ENCODE data around the gene TNP2.

TNP2 gene

DNA sequence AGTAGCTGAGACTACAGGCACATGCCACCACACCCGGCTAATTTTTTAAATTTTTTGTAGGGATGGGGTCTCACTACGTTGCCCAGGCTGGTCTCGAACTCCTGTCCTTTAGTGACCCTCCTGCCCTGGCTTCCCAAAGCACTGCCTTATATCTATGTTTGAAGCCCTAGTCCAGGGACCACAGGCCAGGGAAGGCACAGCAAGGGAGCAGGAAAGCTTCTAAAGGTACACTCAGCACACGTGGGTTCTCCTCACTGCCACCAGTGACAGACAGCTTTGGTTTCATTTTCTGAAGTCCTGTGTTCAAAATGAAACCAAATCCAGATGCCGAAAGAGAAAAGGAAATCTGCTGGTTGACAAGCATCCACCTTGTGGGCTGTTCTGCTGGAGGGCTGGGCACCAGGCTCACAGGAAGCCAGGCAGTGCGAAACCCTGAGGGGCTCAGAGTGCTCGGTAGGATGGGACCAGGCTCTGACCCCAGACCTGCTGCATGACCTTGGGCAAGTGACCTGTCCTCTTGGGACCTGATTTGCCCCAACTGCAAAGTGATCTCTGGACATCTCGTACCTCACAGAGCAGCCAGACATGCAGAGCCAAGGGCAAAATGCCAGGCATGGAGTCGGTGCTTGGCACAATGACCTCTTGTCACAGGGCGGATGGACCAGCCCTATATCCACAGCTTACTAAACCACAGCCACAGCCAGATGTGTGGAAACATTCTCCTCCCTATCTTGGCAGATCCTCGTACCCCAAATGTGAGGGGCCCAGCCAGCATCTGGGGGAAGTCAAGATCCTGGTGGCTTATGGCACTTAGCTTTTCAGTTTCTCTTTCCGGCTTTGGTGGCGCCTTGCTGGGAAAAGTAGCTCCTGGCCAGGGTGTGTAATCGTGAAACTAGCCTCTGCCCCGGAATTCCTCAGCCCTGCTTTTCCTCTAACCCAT lies 10.3 kb downstream of the TNP2 start:
- peak in 51 of 56 donors; percentile 7 to 78 (median 42) for DNase-seq

GRCh38 chr16:11257131-11257938 lies 11.8 kb downstream of the TNP2 start:
- peak in 51 of 56 donors; percentile 12 to 79 (median 49) for DNase-seq

DNA sequence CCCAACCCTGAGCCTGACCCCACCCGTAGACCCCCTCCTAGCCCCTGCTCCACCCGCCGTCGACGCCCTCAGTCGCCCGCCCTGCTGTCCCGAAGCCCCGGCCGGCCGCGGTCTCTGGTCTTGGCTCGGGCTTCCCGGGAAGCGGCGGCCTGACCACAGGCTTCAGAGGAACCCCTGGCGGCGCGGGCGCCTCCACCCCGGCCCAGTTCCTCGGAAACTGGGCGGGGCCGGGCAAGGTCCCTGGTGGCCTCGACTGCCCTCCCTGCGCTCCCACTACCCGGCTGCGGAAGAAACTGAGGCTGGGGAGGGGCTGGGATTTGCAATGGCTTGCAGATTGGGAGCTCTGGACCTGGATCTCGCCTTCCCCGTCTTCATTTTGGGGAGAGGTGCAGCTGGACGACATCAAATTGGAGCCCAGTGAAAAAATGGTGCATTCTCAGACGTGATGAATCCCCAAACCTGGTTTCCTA lies 12.4 kb downstream of the TNP2 start:
- peak in 22 of 56 donors; percentile 24 to 59 (median 36) for DNase-seq

GRCh38 chr16:11255737-11256660 lies 13.1 kb downstream of the TNP2 start, which contains the start of gene SOCS1:
Gene SOCS1 (minus strand): TSS chr16:11256204. CDS start chr16:11255478, 726 bp downstream.
- peak in 53 of 56 donors; percentile 19 to 88 (median 71) for DNase-seq

DNA sequence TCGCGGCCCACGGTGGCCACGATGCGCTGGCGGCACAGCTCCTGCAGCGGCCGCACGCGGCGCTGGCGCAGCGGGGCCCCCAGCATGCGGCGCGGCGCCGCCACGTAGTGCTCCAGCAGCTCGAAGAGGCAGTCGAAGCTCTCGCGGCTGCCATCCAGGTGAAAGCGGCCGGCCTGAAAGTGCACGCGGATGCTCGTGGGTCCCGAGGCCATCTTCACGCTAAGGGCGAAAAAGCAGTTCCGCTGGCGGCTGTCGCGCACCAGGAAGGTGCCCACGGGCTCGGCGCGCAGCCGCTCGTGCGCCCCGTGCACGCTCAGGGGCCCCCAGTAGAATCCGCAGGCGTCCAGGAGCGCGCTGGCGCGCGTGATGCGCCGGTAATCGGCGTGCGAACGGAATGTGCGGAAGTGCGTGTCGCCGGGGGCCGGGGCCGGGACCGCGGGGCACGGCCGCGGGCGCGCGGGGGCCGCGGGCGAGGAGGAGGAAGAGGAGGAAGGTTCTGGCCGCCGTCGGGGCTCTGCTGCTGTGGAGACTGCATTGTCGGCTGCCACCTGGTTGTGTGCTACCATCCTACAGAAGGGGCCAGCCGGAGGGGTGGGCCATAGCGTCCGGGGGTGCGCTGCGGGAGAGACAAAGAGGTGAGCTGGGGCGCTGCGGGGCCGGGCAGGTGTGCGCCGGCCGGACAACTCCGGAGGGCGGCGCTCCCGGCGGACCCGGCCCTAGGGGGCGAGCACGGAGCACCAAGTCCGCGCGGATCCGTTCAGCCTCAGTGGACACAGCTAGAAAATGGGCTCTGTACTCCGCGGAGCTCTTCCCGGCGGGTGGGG lies 14.0 kb downstream of the TNP2 start:
- DNase-seq: peak in 13 of 56 donors; percentile 3 to 52 (median 27)

- no peak for DNase-seq
These were observed 14.9 kb downstream of the TNP2 start for GRCh38 chr16:11253995-11254912.

DNA sequence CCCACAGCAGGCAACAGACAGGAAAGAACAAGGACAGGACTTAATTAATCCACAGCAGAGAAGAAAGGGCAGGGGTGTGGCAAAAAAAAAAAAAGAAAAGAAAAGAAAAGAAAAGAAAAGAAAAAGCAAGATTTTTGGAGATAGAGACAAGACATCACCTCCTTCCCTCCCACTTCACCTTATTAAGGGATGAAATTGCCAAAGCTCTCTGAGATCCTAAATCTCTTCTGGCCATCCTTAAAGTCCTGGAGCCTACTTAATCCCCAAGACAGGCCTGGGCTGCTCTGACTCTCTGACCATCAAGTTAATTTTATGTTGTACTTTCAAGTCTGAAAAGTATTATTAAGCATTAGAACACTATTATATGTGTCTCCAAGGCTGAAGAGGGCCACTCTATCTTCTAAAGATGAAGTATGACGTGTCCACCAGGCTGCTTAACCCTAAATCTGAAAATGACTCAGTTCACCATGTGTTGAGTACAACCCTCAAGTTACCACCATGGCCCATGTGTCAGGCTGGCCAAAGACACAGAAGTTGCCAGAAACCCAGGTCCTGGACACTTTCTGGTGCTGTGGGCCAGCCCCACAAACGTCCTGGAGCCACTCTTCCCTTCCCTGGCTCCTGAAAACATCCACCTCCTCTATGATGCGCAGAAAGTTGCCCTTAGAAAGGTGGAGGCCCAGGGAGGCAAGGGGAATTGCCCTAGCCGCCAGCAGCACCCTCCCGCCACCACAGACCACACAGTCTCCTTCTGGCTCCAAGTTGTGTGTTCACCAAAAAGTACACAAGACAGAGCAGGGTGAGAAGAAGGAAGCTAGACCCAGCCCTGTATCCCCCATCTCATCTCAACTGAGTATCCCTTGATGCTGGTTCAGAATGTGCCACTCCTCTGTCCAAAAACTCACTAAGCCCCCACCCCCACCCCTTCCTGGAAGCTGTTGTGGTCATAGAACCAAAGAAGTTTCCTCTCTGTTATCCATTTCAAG lies 15.8 kb downstream of the TNP2 start:
- DNase-seq: no peak

DNA sequence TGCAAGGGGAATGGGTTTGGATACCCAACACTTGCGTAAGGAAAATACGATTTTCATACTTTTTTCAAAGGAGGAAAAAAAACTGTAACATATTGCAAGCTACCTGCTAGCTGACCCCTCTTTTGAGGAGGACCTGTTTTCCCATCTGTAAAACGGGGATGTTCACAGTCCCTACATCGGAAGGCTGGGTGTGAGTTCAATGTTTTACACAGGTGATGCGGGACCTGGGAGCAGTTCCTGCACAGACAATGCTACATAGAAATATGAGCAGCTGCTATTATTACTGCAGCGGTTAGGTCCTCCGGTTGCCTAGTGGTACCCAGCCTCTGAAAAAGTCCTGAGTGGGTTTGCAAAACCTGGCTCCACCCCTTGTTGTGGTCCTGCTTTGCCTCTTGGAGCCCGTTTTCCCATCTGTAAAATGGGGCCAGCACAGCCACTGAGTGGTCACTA lies 16.6 kb downstream of the TNP2 start:
- DNase-seq: no peak

GRCh38 chr16:11251525-11252481 lies 17.3 kb downstream of the TNP2 start:
- DNase-seq: peak in 5 of 56 donors; percentile 7 to 41 (median 12)

DNA sequence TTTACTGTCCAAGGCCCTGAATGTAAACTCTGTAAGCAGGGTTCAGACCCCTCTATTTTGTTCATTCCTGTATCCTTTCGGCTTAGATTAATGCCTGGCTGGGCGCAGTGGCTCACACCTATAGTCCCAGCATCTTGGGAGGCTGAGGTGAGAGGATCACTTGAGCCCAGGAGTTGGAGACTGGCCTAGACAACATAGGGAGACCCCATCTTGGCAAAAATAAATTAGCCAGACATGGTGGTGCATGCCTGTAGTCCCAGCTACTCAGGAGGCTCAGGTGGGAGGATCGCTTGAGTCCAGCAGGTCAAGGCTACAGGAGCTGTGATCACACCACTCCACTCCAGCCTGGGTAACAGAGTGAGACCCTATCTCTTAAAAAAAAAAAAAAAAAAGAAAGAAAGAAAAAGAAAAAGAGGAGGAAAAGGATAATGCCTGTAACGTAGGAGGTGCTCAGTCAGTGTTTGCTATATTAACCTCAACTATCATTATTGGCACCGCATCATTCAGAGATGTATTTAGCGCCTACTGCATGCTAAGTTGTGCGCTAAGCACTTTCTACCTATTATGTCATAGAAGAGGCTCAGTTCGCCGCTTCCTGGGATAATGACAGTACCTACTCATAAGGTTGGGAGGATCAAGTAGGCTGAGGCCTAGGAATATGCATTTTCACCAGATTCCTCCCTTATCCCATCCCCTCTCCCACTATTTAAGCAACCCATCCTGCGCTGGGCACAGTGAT lies 18.2 kb downstream of the TNP2 start:
- no peak for DNase-seq

DNA sequence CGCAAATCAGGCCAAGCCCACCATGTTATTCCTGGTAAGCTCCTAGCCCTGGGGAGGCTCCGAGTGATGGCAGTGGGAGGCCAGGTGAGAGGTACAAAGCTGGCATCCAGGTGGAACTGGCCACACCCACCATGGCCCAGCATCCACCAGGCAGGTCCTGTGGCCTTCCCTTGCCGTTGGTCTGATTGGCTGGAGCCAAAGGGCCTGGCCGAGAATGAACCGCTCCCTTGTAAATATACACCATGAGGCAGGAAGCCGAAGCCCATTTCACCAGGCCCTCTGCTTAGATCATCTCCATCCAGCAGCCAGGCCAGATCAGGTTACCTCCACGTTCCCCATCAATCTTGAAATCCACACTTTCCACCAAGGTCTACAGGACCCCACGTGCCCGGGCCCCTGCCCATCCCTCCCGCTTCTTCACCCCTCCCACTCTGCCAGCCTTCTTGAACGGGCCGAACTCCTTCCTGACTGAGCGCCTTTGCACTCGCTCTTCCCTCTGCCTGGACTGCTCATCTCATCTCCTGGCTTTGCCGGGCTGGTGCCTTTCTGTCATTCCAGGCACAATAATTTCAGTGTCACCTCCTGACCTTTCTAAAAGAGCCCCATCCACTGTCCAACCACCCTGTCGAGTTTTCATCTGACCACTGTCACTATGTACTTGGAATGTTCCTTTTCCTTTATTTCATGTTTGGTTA lies 18.9 kb downstream of the TNP2 start:
- DNase-seq: no peak

DNA sequence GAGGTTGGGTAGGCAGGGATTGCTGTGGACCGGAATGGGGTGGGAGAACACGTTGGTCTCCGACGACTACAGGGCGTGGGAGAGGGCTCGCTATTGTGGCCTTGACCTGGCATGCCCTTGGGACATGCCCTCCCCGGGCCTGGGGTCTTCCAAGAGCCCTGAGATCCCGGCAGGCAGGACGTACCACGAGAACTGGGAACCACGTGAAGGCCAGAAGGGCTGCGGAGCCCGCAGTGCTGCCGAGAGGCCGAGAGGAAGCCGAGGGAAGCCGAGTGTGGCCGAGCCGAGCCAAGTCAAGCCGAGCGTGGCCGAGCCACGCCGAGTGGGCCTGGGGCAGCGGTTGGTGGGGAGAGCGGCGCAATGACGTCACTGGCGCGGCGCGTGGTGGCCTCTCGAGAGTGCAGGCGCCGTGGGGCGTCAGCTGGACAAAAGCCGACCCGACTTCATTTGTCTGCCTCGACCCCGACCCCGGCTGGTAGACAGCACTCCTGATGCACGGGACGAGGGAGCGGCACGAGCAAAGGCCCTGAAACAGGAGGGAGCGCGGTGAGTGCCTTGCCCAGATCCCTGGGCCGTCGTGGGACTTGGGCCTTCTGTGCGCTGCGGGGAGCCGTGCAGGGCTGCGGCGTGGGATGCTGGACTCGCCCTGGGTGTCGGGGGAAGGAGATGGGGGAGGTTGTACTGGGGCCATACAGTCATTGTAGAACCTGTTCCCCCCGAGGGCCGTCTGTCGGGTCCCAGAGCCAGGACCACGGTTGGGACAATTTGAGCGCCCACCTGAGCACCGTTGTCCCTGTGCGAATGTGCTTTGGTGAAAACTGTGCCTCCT lies 19.7 kb downstream of the TNP2 start:
- DNase-seq: no peak

DNA sequence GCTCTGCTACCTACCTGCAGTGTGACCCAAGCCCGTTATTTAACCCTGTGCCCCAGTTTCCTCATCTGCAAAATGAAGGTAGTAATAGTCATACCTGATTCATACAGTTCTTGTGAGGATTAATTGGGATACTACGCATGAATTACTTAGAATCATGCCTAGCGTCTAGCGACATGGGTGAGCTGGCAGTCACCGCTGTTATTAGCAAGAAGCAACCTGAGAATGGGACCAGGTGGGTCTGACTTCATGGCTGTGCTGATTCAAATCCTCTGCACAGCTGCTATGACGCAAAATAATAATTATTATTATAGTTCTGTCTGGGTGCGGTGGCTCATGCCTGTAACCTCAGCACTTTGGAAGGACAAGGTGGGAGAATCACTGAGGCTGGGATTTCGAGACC lies 21.0 kb downstream of the TNP2 start:
- peak in 1 of 56 donors; percentile 6 for DNase-seq

DNA sequence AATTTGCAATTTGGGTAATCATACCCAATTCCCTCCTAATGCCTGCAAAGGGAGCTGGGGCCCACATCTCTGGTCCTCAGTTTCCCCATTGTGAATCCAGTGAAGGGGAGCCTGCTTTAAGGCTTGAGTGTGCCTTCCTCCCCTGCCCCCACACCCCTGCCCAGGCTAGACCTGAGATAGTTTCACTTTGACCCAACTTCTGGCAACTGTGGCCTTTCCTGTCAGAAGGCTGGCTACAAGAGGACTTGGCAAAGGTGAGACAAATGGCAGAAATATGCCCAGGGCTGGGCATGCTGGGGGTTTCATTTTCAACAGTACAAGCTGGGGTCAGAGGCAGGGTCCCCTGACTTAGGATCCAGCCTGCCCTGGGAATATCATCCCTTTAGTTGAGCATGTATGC lies 23.1 kb downstream of the TNP2 start:
- DNase-seq: no peak
